Measurements from ENCODE around the gene EFCAB7.
A peak's percentile ranks its signal among the peaks of the same experiment; 100 is the strongest.

EFCAB7 gene

DNA sequence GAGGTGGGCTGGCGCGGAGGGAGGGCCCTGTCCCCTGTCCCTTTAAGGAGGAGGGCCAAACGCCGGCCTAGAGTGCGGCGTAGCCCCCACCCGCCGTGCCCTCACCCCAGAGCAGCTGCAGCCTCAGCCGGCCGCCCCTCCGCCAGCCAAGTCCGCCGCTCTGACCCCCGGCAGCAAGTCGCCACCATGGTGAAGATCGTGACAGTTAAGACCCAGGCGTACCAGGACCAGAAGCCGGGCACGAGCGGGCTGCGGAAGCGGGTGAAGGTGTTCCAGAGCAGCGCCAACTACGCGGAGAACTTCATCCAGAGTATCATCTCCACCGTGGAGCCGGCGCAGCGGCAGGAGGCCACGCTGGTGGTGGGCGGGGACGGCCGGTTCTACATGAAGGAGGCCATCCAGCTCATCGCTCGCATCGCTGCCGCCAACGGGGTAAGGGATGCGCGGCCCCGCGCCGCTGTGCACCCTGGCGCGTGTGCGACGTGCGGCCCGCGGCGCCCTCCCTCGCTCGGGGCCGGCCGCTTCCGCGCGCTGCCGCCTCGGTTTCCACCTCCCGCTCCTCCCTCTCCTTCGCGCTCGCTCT is 70.1 kb downstream of the EFCAB7 start, which contains the start of gene PGM1:
Gene PGM1, plus strand, starts transcription at position 109 of the 583 bp plus-strand sequence. Its CDS starts 78 bp downstream, at position 187.
- TF ChIP-seq, protein P1, sequence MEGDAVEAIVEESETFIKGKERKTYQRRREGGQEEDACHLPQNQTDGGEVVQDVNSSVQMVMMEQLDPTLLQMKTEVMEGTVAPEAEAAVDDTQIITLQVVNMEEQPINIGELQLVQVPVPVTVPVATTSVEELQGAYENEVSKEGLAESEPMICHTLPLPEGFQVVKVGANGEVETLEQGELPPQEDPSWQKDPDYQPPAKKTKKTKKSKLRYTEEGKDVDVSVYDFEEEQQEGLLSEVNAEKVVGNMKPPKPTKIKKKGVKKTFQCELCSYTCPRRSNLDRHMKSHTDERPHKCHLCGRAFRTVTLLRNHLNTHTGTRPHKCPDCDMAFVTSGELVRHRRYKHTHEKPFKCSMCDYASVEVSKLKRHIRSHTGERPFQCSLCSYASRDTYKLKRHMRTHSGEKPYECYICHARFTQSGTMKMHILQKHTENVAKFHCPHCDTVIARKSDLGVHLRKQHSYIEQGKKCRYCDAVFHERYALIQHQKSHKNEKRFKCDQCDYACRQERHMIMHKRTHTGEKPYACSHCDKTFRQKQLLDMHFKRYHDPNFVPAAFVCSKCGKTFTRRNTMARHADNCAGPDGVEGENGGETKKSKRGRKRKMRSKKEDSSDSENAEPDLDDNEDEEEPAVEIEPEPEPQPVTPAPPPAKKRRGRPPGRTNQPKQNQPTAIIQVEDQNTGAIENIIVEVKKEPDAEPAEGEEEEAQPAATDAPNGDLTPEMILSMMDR (IDR thresholded peaks at IDR 0.05; ENCODE audit: insufficient read depth, low read length, poor library complexity, severe bottlenecking): no peak
- peak; percentile 90 for DNase-seq (ENCODE audit: extremely low read depth, insufficient read length)

DNA sequence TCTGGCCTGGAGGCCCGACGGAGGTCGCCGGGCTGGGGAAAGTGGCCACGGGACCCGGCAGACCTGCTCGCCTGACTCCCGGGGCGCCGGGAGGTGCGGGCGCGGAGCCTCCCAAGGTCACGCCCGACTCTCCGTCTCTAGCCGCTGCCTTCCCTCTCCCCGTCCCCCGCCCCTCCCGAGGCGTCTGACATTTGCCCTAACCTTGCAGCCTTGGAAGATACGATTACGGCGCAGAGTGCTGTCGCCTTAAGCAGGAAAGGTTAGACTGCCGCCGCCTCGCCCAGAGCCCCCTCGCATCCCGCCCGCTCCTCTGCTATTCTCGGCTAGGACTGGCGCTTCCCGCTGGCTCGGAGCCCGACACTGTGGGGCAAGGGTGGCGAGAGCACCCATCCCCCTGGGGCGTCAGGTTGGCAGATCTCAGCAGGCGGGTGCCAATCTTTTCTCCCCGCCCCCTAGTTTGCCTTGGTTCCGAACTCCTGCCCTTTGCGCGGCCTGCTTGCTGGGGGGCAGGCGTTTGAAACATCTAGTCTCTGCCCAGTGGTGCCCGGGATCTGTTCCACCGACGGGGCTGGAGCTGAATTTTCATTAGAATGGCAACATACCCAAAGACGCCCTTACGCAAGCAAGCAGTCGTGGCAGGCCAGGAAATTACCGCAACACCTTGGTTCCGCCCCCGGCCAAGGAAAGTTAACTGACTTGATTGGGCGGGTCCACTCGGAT is 70.7 kb downstream of the EFCAB7 start:
- no peak for DNase-seq (ENCODE audit: extremely low read depth, insufficient read length)
- peak overlapping the region; percentile 94 for H3K4me3 ChIP-seq (replicated peaks; ENCODE audit: low read depth, low read length)
- TF ChIP-seq, protein P1 (IDR thresholded peaks at IDR 0.05; ENCODE audit: insufficient read depth, low read length, poor library complexity, severe bottlenecking): no peak
- H3K27me3 ChIP-seq (replicated peaks; ENCODE audit: control insufficient read depth, insufficient read depth, low read length): no peaks in the 10 kb centered on the region
- no peaks in the 10 kb centered on the region for H3K36me3 ChIP-seq (ENCODE audit: control insufficient read depth, insufficient read depth, low read length)

More for the DNA sequence above, 70.1 kb downstream of the EFCAB7 start, which contains the start of gene PGM1:
- Histone ChIP-seq H3K27me3 (replicated peaks; ENCODE audit: control insufficient read depth, insufficient read depth, low read length) (no peaks in the 10 kb centered on the region), H3K36me3 (ENCODE audit: control insufficient read depth, insufficient read depth, low read length) (no peaks in the 10 kb centered on the region), H3K4me3 (replicated peaks; ENCODE audit: low read depth, low read length) (peak within 1 kb of the TSS; percentile 94)

DNA sequence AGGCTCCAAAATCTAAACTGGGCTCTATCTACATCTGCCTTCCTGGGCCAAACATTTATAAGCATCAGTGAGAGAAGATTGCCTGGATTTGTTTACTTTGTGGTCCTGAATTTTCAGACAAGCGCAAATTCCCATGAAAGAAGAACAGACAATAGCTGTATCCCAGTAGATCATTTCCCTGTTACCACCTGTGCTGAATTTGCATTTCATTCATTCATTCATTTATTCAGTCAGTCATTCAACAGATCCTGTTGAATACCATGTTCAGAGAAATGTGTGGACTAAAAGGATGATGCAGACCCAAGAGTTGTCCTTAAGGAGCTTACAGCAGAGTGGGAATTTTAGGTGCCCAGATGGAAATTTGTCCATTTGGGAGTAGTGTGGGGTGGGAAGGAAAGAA is 72.1 kb downstream of the EFCAB7 start:
- H3K4me3 ChIP-seq (replicated peaks; ENCODE audit: low read depth, low read length): no peak overlapping the region
- no peaks in the 10 kb centered on the region for H3K36me3 ChIP-seq (ENCODE audit: control insufficient read depth, insufficient read depth, low read length)

DNA sequence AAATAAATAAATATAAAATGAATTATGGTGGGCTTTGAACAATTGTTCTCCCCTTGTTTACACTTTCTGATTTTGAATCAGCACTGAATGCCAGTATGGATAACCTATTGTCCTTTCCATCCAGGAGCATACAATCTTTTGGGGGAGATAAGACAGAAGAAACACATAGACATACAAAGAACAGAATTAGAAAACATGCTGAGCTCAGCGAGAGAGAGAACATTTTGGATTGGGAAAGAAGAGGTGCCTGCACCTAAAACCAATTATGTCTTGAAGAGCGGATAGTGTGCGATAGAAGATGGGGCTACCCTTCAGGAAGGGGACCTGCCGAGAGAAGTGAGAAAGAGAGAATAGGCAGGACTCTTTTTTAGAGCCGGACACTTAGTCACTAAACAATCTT is 76.5 kb downstream of the EFCAB7 start:
- Histone ChIP-seq H3K4me3 (replicated peaks; ENCODE audit: low read depth, low read length) (no peak overlapping the region), H3K36me3 (ENCODE audit: control insufficient read depth, insufficient read depth, low read length) (no peaks in the 10 kb centered on the region), H3K27me3 (replicated peaks; ENCODE audit: control insufficient read depth, insufficient read depth, low read length) (no peaks in the 10 kb centered on the region)
- TF ChIP-seq, protein P1 (IDR thresholded peaks at IDR 0.05; ENCODE audit: insufficient read depth, low read length, poor library complexity, severe bottlenecking): no peak
- DNase-seq (ENCODE audit: extremely low read depth, insufficient read length): no peak

More for the DNA sequence above, 72.1 kb downstream of the EFCAB7 start:
- TF ChIP-seq, protein P1 (IDR thresholded peaks at IDR 0.05; ENCODE audit: insufficient read depth, low read length, poor library complexity, severe bottlenecking): no peak
- no peaks in the 10 kb centered on the region for H3K27me3 ChIP-seq (replicated peaks; ENCODE audit: control insufficient read depth, insufficient read depth, low read length)
- DNase-seq (ENCODE audit: extremely low read depth, insufficient read length): no peak

DNA sequence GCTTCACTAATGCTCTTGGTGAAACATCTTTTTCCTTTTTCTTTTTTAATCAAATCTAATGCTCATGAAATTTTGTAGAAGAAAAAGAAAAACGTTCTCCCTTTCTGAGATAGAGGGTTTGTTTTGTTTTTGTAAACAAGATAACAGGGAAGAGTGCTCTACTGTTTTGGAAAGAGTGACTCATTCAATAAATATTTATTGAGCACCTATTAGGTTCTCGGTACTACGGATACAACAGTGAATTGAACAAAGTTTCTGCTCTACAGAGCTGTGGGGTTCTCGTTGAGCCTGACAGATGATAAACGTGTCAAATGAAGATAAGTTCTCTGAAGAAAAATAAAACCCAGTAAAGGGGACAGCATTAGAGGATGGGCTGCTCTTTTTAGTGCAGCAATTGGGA is 76.9 kb downstream of the EFCAB7 start:
- Histone ChIP-seq H3K4me3 (replicated peaks; ENCODE audit: low read depth, low read length) (no peak overlapping the region), H3K27me3 (replicated peaks; ENCODE audit: control insufficient read depth, insufficient read depth, low read length) (no peaks in the 10 kb centered on the region), H3K36me3 (ENCODE audit: control insufficient read depth, insufficient read depth, low read length) (no peaks in the 10 kb centered on the region)
- TF ChIP-seq, protein P1 (IDR thresholded peaks at IDR 0.05; ENCODE audit: insufficient read depth, low read length, poor library complexity, severe bottlenecking): no peak
- no peak for DNase-seq (ENCODE audit: extremely low read depth, insufficient read length)
